Panc1 (cell line): ENCODE data around the gene NAGPA. TPM values are rescaled to one million over a fixed set of nuclear protein-coding genes. Genes with fewer than 3 reads are reported as not detected.
A peak's percentile ranks its signal among the peaks of the same experiment; 100 is the strongest.

Source experiments
- ATAC-seq: fragments of 200-7000 bp; cut with Tn5 transposase; 2 replicates; pipeline ENCODE4 v1.9.1; 2020; ENCODE audit warnings: mild to moderate bottlenecking, moderate library complexity
- BruUV-seq: library from RNA; stranded (reverse); fragments of 400-500 nt; replicated peaks from 2 replicates; lab custom pipeline; 2021; lab: Mats Ljungman, UMichigan
- CTCF ChIA-PET: fragments of 300-600 bp; sonication (Branson Sonifier 250); formaldehyde crosslinking; loops from one replicate; lab custom pipeline; 2022; ENCODE audit warnings: antibody characterized with exemption; lab: Charles Lee
- POLR2A ChIA-PET: fragments of 300-600 bp; sonication (Branson Sonifier 250); formaldehyde crosslinking; loops from one replicate; lab custom pipeline; 2022; ENCODE audit warnings: antibody characterized with exemption; lab: Charles Lee
- DNase-seq: peaks from one replicate; pipeline ENCODE4 v3.0.0-alpha.2; 2010; ENCODE audit warnings: low read depth, low spot score
- H3K27ac ChIP-seq: 2 replicates; pipeline ENCODE4 v1.5.1; 2011; ENCODE audit warnings: mild to moderate bottlenecking, low read length, inconsistent platforms
- H3K27me3 ChIP-seq: fragments of 200-500 bp; sonication (Bioruptor generic); 2 replicates; pipeline ENCODE4 v1.6.0; 2014; ENCODE audit warnings: low read length, inconsistent platforms; ENCODE audit not compliant: control insufficient read depth, insufficient read depth
- H3K36me3 ChIP-seq: fragments of 200-500 bp; sonication (Bioruptor generic); 2 replicates; pipeline ENCODE4 v1.5.1; 2014; ENCODE audit warnings: inconsistent platforms, mild to moderate bottlenecking, low read length, moderate library complexity; ENCODE audit not compliant: control insufficient read depth, insufficient read depth
- H3K4me1 ChIP-seq: 2 replicates; pipeline ENCODE4 v1.5.1; 2011; ENCODE audit warnings: inconsistent platforms, mild to moderate bottlenecking, low read length, moderate library complexity; ENCODE audit not compliant: control insufficient read depth, insufficient read depth
- H3K4me3 ChIP-seq, 2 experiments: 2 replicates each; pipeline ENCODE4 v1.5.1; 2011 to 2012; ENCODE audit warnings: low read depth in 2 of 2, low read length in 2 of 2, mild to moderate bottlenecking in 2 of 2, inconsistent platforms in 1 of 2, moderate library complexity in 1 of 2
- H3K9me3 ChIP-seq: fragments of 200-500 bp; sonication (Bioruptor generic); 2 replicates; pipeline ENCODE4 v1.5.1; 2014; ENCODE audit warnings: low read depth, mild to moderate bottlenecking, inconsistent platforms, low read length, moderate library complexity; ENCODE audit not compliant: control insufficient read depth, insufficient read depth
- POLR2AphosphoS5 ChIP-seq: IDR thresholded peaks from 2 replicates; pipeline ENCODE4 v1.6.1; 2012; ENCODE audit warnings: mild to moderate bottlenecking, low read depth, low read length, moderate library complexity
- SIN3A ChIP-seq: IDR thresholded peaks from 2 replicates; pipeline ENCODE4 v1.6.1; 2012; ENCODE audit warnings: low read depth, mild to moderate bottlenecking, low read length, moderate library complexity, borderline replicate concordance; ENCODE audit not compliant: insufficient read depth
- TCF7L2 ChIP-seq: IDR thresholded peaks from 2 replicates; pipeline ENCODE4 v1.6.1; 2011; ENCODE audit warnings: mild to moderate bottlenecking, low read depth, low read length, inconsistent platforms
- in situ Hi-C: cut with HindIII; loops from 2 replicates; pipeline ENCODE4 v1.10.0; 2016; ENCODE audit warnings: low sequenced_read_pairs, low pct_unique_long_range_greater_than_20kb
- intact Hi-C: fragments of 100-400 bp; cut with micrococcal nuclease; formaldehyde crosslinking; loops from one replicate; pipeline ENCODE4 v1.10.0; 2022; ENCODE audit not compliant: unreplicated experiment
- total RNA-seq: library from RNA; stranded (reverse); gene quantifications from one replicate; pipeline ENCODE4 v1.2.1, GENCODE V29; 2021; ENCODE audit not compliant: unreplicated experiment
- TF ChIP-seq, protein P1 (sequence below), 2 experiments: IDR thresholded peaks; 2 replicates each; pipeline ENCODE4 v1.6.1; 2011 to 2012; ENCODE audit warnings: low read depth in 2 of 2, control low read depth in 1 of 2, low read length in 1 of 2, mild to moderate bottlenecking in 1 of 2, moderate library complexity in 1 of 2; ENCODE audit not compliant: insufficient read depth in 1 of 2
- TF ChIP-seq, protein P2 (sequence below): fragments of 450-650 bp; IDR thresholded peaks from 2 replicates; pipeline ENCODE4 v1.5.1; 2017; ENCODE audit warnings: mild to moderate bottlenecking

The NAGPA gene
- total RNA-seq, 1 experiment from 2014 or later = 19.2 TPM

DNA sequence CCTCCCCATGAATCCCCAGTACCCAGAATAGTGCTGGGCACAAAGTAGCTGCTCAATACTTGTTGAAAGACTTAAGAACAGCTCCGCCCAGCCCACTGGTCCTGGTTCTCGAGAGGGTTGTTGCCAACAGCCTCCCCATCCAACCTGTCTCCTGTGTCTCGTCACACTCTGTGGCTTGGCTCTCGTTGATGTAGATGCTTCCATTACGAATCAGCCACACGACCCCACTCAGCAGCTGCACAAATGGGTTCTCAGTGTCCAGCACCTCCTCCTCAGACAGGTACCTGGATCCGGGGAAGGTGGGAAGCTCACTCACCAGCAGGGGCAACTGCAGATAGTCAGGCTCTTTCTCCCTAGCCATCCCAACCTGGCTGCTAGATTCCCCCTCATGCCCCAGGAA is 2.1 kb downstream of the NAGPA start:
- ChIA-PET CTCF (no interaction called here), POLR2A (no interaction called here)
- in situ Hi-C loops (no loop called here), intact Hi-C loops (no loop called here)
- no peaks in the 10 kb centered on the region for H3K27me3 ChIP-seq
- no peaks in the 10 kb centered on the region for H3K9me3 ChIP-seq
- H3K36me3 ChIP-seq = no peaks in the 10 kb centered on the region
- no TSS peak for BruUV-seq
- peaks cover 11% of the 10 kb centered on the region for H3K4me1 ChIP-seq
- ATAC-seq (no peak), DNase-seq (no peak)
- no peak overlapping the region for H3K27ac ChIP-seq
- TF ChIP-seq POLR2AphosphoS5 (no peak), TCF7L2 (no peak), SIN3A (no peak)
- TF ChIP-seq, protein P1, sequence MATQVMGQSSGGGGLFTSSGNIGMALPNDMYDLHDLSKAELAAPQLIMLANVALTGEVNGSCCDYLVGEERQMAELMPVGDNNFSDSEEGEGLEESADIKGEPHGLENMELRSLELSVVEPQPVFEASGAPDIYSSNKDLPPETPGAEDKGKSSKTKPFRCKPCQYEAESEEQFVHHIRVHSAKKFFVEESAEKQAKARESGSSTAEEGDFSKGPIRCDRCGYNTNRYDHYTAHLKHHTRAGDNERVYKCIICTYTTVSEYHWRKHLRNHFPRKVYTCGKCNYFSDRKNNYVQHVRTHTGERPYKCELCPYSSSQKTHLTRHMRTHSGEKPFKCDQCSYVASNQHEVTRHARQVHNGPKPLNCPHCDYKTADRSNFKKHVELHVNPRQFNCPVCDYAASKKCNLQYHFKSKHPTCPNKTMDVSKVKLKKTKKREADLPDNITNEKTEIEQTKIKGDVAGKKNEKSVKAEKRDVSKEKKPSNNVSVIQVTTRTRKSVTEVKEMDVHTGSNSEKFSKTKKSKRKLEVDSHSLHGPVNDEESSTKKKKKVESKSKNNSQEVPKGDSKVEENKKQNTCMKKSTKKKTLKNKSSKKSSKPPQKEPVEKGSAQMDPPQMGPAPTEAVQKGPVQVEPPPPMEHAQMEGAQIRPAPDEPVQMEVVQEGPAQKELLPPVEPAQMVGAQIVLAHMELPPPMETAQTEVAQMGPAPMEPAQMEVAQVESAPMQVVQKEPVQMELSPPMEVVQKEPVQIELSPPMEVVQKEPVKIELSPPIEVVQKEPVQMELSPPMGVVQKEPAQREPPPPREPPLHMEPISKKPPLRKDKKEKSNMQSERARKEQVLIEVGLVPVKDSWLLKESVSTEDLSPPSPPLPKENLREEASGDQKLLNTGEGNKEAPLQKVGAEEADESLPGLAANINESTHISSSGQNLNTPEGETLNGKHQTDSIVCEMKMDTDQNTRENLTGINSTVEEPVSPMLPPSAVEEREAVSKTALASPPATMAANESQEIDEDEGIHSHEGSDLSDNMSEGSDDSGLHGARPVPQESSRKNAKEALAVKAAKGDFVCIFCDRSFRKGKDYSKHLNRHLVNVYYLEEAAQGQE (IDR thresholded peaks at IDR 0.05; ENCODE audit: insufficient read depth in 1 of 2, low read depth in 2 of 2, low read length in 1 of 2) = no peak
- TF ChIP-seq, protein P2, sequence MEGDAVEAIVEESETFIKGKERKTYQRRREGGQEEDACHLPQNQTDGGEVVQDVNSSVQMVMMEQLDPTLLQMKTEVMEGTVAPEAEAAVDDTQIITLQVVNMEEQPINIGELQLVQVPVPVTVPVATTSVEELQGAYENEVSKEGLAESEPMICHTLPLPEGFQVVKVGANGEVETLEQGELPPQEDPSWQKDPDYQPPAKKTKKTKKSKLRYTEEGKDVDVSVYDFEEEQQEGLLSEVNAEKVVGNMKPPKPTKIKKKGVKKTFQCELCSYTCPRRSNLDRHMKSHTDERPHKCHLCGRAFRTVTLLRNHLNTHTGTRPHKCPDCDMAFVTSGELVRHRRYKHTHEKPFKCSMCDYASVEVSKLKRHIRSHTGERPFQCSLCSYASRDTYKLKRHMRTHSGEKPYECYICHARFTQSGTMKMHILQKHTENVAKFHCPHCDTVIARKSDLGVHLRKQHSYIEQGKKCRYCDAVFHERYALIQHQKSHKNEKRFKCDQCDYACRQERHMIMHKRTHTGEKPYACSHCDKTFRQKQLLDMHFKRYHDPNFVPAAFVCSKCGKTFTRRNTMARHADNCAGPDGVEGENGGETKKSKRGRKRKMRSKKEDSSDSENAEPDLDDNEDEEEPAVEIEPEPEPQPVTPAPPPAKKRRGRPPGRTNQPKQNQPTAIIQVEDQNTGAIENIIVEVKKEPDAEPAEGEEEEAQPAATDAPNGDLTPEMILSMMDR = no peak
- no peak overlapping the region for H3K4me3 ChIP-seq

DNA sequence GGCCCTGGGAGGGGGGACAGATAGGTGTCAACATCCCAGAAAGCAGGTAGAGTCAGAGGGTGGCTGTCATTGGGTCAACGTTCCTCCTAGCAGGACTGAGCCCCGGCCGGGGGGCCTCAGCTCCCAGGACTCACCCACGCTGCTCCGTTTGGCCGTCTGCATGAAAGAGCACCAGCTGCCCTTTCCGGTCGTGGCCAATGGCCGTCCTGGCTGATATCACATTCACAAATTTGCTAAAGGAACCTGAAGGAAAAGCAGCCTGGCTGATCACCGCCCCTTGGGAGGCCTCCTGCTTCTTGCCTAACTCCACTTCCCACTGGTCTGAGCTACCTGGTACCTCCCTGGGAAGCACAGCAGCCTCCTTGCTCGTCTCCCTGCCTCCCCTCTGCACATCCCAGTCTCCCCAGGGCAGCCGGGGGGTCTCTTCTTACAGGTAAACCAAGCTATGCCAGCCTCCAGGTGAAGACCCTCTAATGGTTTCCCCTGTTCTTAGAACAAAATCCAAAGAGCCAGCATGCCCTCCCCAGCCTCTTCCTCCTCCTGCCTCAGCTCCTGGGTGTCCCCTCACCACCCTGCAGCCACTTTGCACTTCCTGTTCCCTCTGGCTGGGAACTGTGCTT is 3.4 kb downstream of the NAGPA start:
- DNase-seq (no peak), ATAC-seq (no peak)
- Histone ChIP-seq H3K9me3 (no peaks in the 10 kb centered on the region), H3K36me3 (no peaks in the 10 kb centered on the region), H3K4me3 (no peak overlapping the region), H3K4me1 (peaks cover 11% of the 10 kb centered on the region), H3K27me3 (no peaks in the 10 kb centered on the region), H3K27ac (no peak overlapping the region)
- in situ Hi-C loops (no loop called here), intact Hi-C loops (no loop called here)
- CTCF ChIA-PET = interaction anchor here (0.7 kb wide), 2 partner anchors 52 to 334 kb away, joined by 3 to 4 read pairs; no protein-coding TSS in a partner anchor
- TF ChIP-seq TCF7L2 = no peak
- TF ChIP-seq, protein P1 (IDR thresholded peaks at IDR 0.05; ENCODE audit: insufficient read depth in 1 of 2, low read depth in 2 of 2, low read length in 1 of 2) = no peak
- TF ChIP-seq, protein P2 = no peak
- no peak for TF ChIP-seq POLR2AphosphoS5
- no peak for TF ChIP-seq SIN3A
- TSS peak; percentile 58 for BruUV-seq
- POLR2A ChIA-PET = no interaction called here
